ENCODE data around the gene IFNA10. TPM values are rescaled to one million over a fixed set of nuclear protein-coding genes. Genes with fewer than 3 reads are reported as not detected.
"Not testable (repeated sequence)": the region's sequence is repeated elsewhere in the genome, so short reads cannot be mapped to it uniquely, and the experiment has no call there.

The IFNA10 gene
- total and polyA plus RNA-seq, 10 of the 15 experiments (the other 5 are each of a cell fraction or from before 2014, with no cell fraction given): not detected

DNA sequence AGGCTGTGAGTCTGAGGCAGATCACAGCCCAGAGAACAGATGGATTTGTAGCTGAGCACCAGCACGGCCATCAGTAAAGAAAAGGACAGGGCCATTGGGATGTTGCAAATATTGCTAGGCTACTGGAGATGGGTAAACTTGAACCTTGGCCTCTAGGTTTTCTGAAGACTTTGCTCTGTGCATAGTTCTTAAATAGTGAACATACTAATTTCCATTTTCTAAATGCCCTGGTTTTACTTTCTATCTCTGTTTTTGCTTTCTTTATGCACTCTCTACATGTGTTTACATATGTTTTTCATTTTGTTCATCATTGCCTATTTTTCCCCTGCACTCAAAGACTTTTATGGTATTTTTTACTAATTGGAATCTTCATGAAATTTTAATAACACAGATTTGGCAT is 10.3 kb upstream of the IFNA10 start, which contains the start of gene IFNA16:
IFNA16 (minus strand) TSS at position 101 of the 400 bp plus-strand sequence; CDS start at position 95, 6 bp downstream.
- POLR2A ChIA-PET: not testable (repeated sequence)

DNA sequence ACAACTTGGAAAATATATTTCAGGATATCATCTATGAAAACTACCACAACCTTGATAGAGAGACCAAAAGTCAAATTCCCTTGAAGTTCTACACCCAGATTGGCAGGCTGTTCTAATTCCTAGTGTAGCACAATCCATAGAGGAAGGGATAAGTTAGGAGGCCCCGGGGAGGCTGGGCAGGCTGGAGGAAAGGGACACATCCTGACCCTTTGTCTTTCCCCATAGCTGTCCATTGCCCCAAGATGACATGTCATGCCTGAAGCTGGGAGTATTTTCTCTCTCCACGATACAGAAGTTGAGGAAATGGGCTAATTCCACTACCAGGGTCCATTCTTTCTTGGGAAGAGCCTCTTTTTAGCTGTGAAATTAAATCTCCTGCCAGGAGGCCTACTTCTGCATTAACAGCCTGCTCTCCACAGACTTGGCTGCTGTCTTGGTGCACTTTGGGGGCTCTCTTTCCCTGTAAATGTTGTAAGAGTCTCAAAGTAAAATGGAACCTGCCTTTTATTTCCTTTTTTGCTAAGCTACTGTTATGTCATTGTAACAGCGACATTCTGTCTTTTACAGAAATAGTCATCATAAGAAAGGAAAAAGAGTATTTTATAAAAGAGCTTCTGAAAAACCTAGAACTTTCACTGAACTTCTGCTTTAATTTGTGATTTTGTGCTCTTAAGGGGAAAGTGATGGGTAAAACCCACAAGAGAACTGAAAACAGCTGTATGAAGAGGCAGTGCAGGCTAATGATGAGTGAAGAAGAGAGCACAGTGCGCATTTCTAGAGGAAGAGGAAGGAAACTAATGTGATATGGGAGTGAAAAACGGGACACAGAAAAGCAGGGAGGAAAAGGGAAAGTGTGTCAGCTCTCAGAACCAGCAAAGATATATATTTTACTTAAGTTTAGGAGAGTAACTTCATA is 6.7 kb upstream of the IFNA10 start:
- BruUV-seq (replicated peaks); in situ Hi-C loops (cut with MboI); H3K79me2 ChIP-seq (ENCODE audit: control insufficient read depth, insufficient read depth, low read length); intact Hi-C loops (cut with micrococcal nuclease; ENCODE audit: unreplicated experiment); H4K20me1 ChIP-seq (ENCODE audit: control insufficient read depth, insufficient read depth); H3K9ac ChIP-seq (ENCODE audit: control insufficient read depth, insufficient read depth, low read length); H3K27me3 ChIP-seq (replicated peaks in 1 of 2; ENCODE audit: control insufficient read depth in 2 of 2, insufficient read depth in 2 of 2, low read length in 1 of 2); H3K9me3 ChIP-seq (replicated peaks; ENCODE audit: control insufficient read depth, insufficient read depth, low read length); POLR2A ChIA-PET; H3K4me2 ChIP-seq (ENCODE audit: control insufficient read depth, insufficient read depth); H3K36me3 ChIP-seq (ENCODE audit: control insufficient read depth in 2 of 2, insufficient read depth in 2 of 2, low read length in 1 of 2); H3K4me3 ChIP-seq; H2AFZ ChIP-seq (ENCODE audit: control insufficient read depth, low read depth, low read length); H3K4me1 ChIP-seq (ENCODE audit: control insufficient read depth, insufficient read depth, low read length); DNase-seq (ENCODE audit: low read depth, low spot score); H3K27ac ChIP-seq (ENCODE audit: control insufficient read depth, insufficient read depth): not testable (repeated sequence)
- peak; percentile 87 for ATAC-seq
- SMC1A ChIA-PET (ENCODE audit: uncharacterized antibody, unreplicated experiment): interaction anchor here (0.6 to 1.5 kb wide), 5 partner anchors 18 to 1949 kb away, joined by 3 to 5 read pairs (median 3); no protein-coding TSS in a partner anchor
- RAD21 ChIA-PET (ENCODE audit: unreplicated experiment): interaction anchor here (0.7 to 0.8 kb wide), 2 partner anchors 18 to 115 kb away, joined by 3 to 9 read pairs; no protein-coding TSS in a partner anchor
- FAIRE-seq: peak; percentile 49
- CTCF ChIA-PET: interaction anchor here (0.7 to 2.1 kb wide), 17 partner anchors 10 to 577 kb away, joined by 3 to 9 read pairs (median 3); no protein-coding TSS in a partner anchor
- TF ChIP-seq YY1 (IDR thresholded peaks at IDR 0.05; ENCODE audit: low read depth, low read length) (peak; percentile 68), SMC3 (IDR thresholded peaks at IDR 0.05; ENCODE audit: borderline replicate concordance, low read length) (peak; percentile 33; the same call in 1 of the 2 replicates), RAD21 (IDR thresholded peaks at IDR 0.05; ENCODE audit: insufficient read depth, low read depth, low read length) (peak; percentile 57)
- TF ChIP-seq, protein P1, sequence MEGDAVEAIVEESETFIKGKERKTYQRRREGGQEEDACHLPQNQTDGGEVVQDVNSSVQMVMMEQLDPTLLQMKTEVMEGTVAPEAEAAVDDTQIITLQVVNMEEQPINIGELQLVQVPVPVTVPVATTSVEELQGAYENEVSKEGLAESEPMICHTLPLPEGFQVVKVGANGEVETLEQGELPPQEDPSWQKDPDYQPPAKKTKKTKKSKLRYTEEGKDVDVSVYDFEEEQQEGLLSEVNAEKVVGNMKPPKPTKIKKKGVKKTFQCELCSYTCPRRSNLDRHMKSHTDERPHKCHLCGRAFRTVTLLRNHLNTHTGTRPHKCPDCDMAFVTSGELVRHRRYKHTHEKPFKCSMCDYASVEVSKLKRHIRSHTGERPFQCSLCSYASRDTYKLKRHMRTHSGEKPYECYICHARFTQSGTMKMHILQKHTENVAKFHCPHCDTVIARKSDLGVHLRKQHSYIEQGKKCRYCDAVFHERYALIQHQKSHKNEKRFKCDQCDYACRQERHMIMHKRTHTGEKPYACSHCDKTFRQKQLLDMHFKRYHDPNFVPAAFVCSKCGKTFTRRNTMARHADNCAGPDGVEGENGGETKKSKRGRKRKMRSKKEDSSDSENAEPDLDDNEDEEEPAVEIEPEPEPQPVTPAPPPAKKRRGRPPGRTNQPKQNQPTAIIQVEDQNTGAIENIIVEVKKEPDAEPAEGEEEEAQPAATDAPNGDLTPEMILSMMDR (IDR thresholded peaks at IDR 0.05 in 2 of 3, conservative IDR thresholded peaks at IDR 0.05 in 1 of 3; ENCODE audit: control insufficient read depth in 2 of 3, extremely low read depth in 1 of 3, insufficient read depth in 1 of 3, low read depth in 3 of 3, low read length in 3 of 3): peak; percentile 37 to 67 (median 47); a peak in 5 of 6 replicates
- WGBS (ENCODE audit: insufficient coverage, insufficient replicate concordance, low lambda C conversion rate, missing lambda C conversion rate): 20% methylated on average over 4 of the region's 5 CpGs

More for the DNA sequence above, 10.3 kb upstream of the IFNA10 start, which contains the start of gene IFNA16:
- BruUV-seq (replicated peaks); intact Hi-C loops (cut with micrococcal nuclease; ENCODE audit: unreplicated experiment); H3K27ac ChIP-seq (ENCODE audit: control insufficient read depth, insufficient read depth); DNase-seq (ENCODE audit: low read depth, low spot score); H3K27me3 ChIP-seq (replicated peaks in 1 of 2; ENCODE audit: control insufficient read depth in 2 of 2, insufficient read depth in 2 of 2, low read length in 1 of 2); H3K79me2 ChIP-seq (ENCODE audit: control insufficient read depth, insufficient read depth, low read length); H3K4me2 ChIP-seq (ENCODE audit: control insufficient read depth, insufficient read depth); H3K4me3 ChIP-seq; FAIRE-seq; H3K9me3 ChIP-seq (replicated peaks; ENCODE audit: control insufficient read depth, insufficient read depth, low read length); ATAC-seq; H4K20me1 ChIP-seq (ENCODE audit: control insufficient read depth, insufficient read depth); H3K4me1 ChIP-seq (ENCODE audit: control insufficient read depth, insufficient read depth, low read length); H3K36me3 ChIP-seq (ENCODE audit: control insufficient read depth in 2 of 2, insufficient read depth in 2 of 2, low read length in 1 of 2); H3K9ac ChIP-seq (ENCODE audit: control insufficient read depth, insufficient read depth, low read length); RAD21 ChIA-PET (ENCODE audit: unreplicated experiment); H2AFZ ChIP-seq (ENCODE audit: control insufficient read depth, low read depth, low read length); in situ Hi-C loops (cut with MboI): not testable (repeated sequence)
- ChIA-PET SMC1A (ENCODE audit: uncharacterized antibody, unreplicated experiment) (interaction anchor here (1.0 kb wide), 1 partner anchor 18 kb away, joined by 5 read pairs; no protein-coding TSS in a partner anchor), CTCF (interaction anchor here (1.0 to 1.5 kb wide), 4 partner anchors 19 to 179 kb away, joined by 3 to 4 read pairs (median 4); no protein-coding TSS in a partner anchor)
- 0% methylated on average over 1 of the region's 1 CpG for WGBS (ENCODE audit: insufficient coverage, insufficient replicate concordance, low lambda C conversion rate, missing lambda C conversion rate)

DNA sequence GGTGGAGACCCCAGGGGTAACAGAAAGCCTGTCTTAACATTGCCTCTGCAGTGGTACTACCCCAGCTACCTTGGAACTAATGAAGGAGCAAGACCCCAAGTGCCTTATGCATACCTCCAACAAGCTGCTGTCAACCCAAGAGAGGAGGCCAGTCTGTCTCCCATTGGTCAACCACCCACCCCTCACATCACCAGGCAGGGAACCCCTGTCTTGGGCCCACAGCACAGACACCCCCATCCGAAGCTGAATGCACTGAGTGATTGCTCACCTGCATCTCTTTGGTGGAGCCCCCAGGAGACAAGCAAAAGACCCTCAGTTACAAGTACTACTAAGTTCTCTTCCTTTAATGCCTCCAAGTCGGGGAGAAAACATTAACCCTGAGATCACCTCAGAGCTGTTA is 5.2 kb upstream of the IFNA10 start:
- 14% methylated on average over 2 of the region's 2 CpGs for whole genome bisulfite sequencing (ENCODE audit: insufficient coverage, insufficient replicate concordance, low lambda C conversion rate, missing lambda C conversion rate)
- intact Hi-C loops (cut with micrococcal nuclease; ENCODE audit: unreplicated experiment): not testable (repeated sequence)

More for the DNA sequence above, 5.2 kb upstream of the IFNA10 start:
- SMC1A ChIA-PET (ENCODE audit: uncharacterized antibody, unreplicated experiment): interaction anchor here (1.4 to 1.5 kb wide), 2 partner anchors 17 to 108 kb away, joined by 3 to 5 read pairs; no protein-coding TSS in a partner anchor
- H3K4me3 ChIP-seq; H3K4me2 ChIP-seq (ENCODE audit: control insufficient read depth, insufficient read depth); FAIRE-seq; H3K79me2 ChIP-seq (ENCODE audit: control insufficient read depth, insufficient read depth, low read length); in situ Hi-C loops (cut with MboI); H3K27ac ChIP-seq (ENCODE audit: control insufficient read depth, insufficient read depth); H3K36me3 ChIP-seq (ENCODE audit: control insufficient read depth in 2 of 2, insufficient read depth in 2 of 2, low read length in 1 of 2); H3K9me3 ChIP-seq (replicated peaks; ENCODE audit: control insufficient read depth, insufficient read depth, low read length); ATAC-seq; RAD21 ChIA-PET (ENCODE audit: unreplicated experiment); BruUV-seq (replicated peaks); H3K9ac ChIP-seq (ENCODE audit: control insufficient read depth, insufficient read depth, low read length); POLR2A ChIA-PET; DNase-seq (ENCODE audit: low read depth, low spot score); H4K20me1 ChIP-seq (ENCODE audit: control insufficient read depth, insufficient read depth); H3K4me1 ChIP-seq (ENCODE audit: control insufficient read depth, insufficient read depth, low read length); H2AFZ ChIP-seq (ENCODE audit: control insufficient read depth, low read depth, low read length); H3K27me3 ChIP-seq (replicated peaks in 1 of 2; ENCODE audit: control insufficient read depth in 2 of 2, insufficient read depth in 2 of 2, low read length in 1 of 2): not testable (repeated sequence)
- CTCF ChIA-PET: interaction anchor here (1.0 to 2.1 kb wide), 6 partner anchors 8 to 578 kb away, joined by 3 to 9 read pairs (median 5); no protein-coding TSS in a partner anchor

Measured in GM12878 (cell line).